Measurements from ENCODE around the gene LRRC17.
A peak's percentile ranks its signal among the peaks of the same experiment; 100 is the strongest.

LRRC17 gene

GRCh38 chr7:102988088-102988487, 75.3 kb downstream of the LRRC17 start:
- DNase-seq (ENCODE audit: low spot score): no peak

- no peak for DNase-seq (ENCODE audit: low spot score)
Observed at GRCh38 chr7:102988631-102989560, 76.1 kb downstream of the LRRC17 start.

- no peak for DNase-seq (ENCODE audit: low spot score)
Observed at GRCh38 chr7:102990642-102991041, 77.8 kb downstream of the LRRC17 start.

GRCh38 chr7:102991077-102991539, 78.3 kb downstream of the LRRC17 start:
- peak; percentile 35 for DNase-seq (ENCODE audit: low spot score)

GRCh38 chr7:102991540-102992214, 78.9 kb downstream of the LRRC17 start:
- peak; percentile 99 for DNase-seq (ENCODE audit: low spot score)

GRCh38 chr7:102992509-102992937, 79.7 kb downstream of the LRRC17 start:
- no peak for DNase-seq (ENCODE audit: low spot score)

- DNase-seq (ENCODE audit: low spot score): no peak
Observed at GRCh38 chr7:102992938-102993717, 80.3 kb downstream of the LRRC17 start.

- no peak for DNase-seq (ENCODE audit: low spot score)
Observed at GRCh38 chr7:102993718-102994029, 80.9 kb downstream of the LRRC17 start.

GRCh38 chr7:102994567-102994966, 81.8 kb downstream of the LRRC17 start:
- DNase-seq (ENCODE audit: low spot score): no peak

Data from COLO829 (cell line).